ENCODE measurements around the gene IGSF21.

Gene IGSF21

GRCh38 chr1:18179009-18179408 is 71.4 kb downstream of the IGSF21 start:
- Mint-ChIP-seq H3K27me3 (ENCODE audit: low read depth, poor library complexity) (peaks cover 38% of the 10 kb centered on the region), H3K27ac (no peak overlapping the region), H3K36me3 (ENCODE audit: low read depth) (no peaks in the 10 kb centered on the region), H3K9me3 (no peaks in the 10 kb centered on the region), H3K4me1 (peaks cover 51% of the 10 kb centered on the region), H3K4me3 (no peak overlapping the region)
- TF ChIP-seq CTCF (IDR thresholded peaks at IDR 0.05), result no peak
- no peak for DNase-seq

DNA sequence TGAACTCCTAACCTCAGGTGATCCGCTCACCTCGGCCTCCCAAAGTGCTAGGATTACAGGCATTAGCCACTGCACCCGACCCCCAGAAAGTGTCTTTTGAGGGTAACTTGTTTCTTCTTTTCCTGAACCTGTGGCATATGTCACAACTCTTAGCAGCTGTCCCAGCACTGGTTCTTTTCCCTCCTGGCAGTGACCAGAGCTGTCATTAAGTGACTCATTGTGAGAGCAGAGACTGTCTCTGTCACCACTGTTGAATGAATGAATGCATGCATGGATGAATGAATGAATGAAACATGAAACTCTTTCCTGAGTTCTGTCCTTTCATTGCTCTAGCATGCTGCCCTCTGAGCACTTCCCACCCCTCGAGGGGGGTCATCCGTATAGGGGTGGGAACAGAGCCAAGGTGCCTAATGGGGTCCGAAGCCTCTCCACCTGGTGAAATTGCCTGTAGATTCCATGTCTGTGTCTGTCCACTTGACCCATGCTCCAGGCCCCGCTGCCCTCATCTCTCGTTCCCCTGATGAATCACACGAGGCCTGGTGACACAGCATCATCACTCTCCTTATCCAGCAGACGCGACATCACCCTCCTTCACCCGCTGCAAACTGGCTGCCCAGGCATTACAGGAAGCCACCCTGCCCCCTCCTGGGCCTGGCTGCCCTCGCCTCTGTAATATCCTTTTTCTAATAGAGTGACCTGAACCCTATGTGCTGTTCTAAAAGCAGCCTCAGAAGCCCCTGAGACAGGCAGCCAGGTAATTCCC is 75.0 kb downstream of the IGSF21 start:
- no peak for TF ChIP-seq CTCF (IDR thresholded peaks at IDR 0.05)
- no peaks in the 10 kb centered on the region for H3K36me3 Mint-ChIP-seq (ENCODE audit: low read depth)
- H3K9me3 Mint-ChIP-seq, result no peaks in the 10 kb centered on the region
- H3K4me1 Mint-ChIP-seq, result peaks cover 17% of the 10 kb centered on the region
- no peak for DNase-seq
- H3K27ac Mint-ChIP-seq, result no peak overlapping the region
- H3K27me3 Mint-ChIP-seq (ENCODE audit: low read depth, poor library complexity), result peaks cover 47% of the 10 kb centered on the region
- no peak overlapping the region for H3K4me3 Mint-ChIP-seq

GRCh38 chr1:18183533-18183932 is 75.9 kb downstream of the IGSF21 start:
- Mint-ChIP-seq H3K27me3 (ENCODE audit: low read depth, poor library complexity) (peaks cover 41% of the 10 kb centered on the region), H3K4me3 (no peak overlapping the region), H3K9me3 (no peaks in the 10 kb centered on the region), H3K27ac (no peak overlapping the region), H3K36me3 (ENCODE audit: low read depth) (no peaks in the 10 kb centered on the region), H3K4me1 (peaks cover 8% of the 10 kb centered on the region)
- DNase-seq, result no peak
- no peak for TF ChIP-seq CTCF (IDR thresholded peaks at IDR 0.05)

GRCh38 chr1:18187054-18187453 is 79.5 kb downstream of the IGSF21 start:
- H3K4me1 Mint-ChIP-seq, result peaks cover 14% of the 10 kb centered on the region
- no peak for TF ChIP-seq CTCF (IDR thresholded peaks at IDR 0.05)
- no peak overlapping the region for H3K27ac Mint-ChIP-seq
- no peaks in the 10 kb centered on the region for H3K9me3 Mint-ChIP-seq
- H3K4me3 Mint-ChIP-seq, result no peak overlapping the region
- H3K36me3 Mint-ChIP-seq (ENCODE audit: low read depth), result no peaks in the 10 kb centered on the region
- peaks cover 35% of the 10 kb centered on the region for H3K27me3 Mint-ChIP-seq (ENCODE audit: low read depth, poor library complexity)
- no peak for DNase-seq

DNA sequence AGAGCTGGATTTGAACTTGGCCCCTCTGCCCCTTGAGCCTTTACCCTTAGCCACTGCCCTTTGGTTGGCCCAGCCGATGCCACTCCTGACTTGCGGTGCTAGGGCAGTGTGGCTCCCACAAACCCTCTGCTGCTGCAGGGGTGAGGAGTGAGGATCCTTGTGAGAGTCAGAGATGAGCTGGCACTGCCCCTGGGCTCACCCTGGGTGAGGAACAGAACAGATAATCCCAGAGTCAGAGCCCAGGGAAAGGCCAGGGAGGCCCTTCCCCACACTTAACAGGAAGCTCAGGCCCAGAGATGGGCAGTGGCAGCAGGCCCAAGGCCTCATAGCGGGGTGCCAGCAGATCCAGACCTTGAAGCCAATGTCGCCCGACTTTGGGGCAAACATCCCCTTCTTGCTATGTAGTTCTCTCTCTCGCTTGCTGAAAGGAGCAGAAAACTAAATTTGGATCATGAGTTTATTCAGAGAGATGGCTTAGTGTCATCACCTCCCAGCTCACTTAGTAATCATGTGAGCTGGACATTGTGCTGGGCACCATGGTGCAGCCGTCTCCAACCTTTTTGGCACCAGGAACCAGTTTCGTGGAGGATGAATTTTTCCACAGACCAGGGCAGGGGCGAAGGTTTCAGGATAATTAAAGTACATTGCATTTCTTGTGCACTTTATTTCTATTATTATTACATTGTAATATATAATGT is 81.4 kb downstream of the IGSF21 start:
- DNase-seq, result no peak
- H3K9me3 Mint-ChIP-seq, result no peaks in the 10 kb centered on the region
- H3K4me3 Mint-ChIP-seq, result no peak overlapping the region
- H3K4me1 Mint-ChIP-seq, result peaks cover 21% of the 10 kb centered on the region
- no peaks in the 10 kb centered on the region for H3K36me3 Mint-ChIP-seq (ENCODE audit: low read depth)
- no peak for TF ChIP-seq CTCF (IDR thresholded peaks at IDR 0.05)
- H3K27ac Mint-ChIP-seq, result no peak overlapping the region
- H3K27me3 Mint-ChIP-seq (ENCODE audit: low read depth, poor library complexity), result peaks cover 41% of the 10 kb centered on the region

Measured in nephron progenitor cell (in vitro differentiated cells).